A673 (cell line): Measurements from ENCODE around the gene MCM8. TPM values are rescaled to one million over a fixed set of nuclear protein-coding genes. Genes with fewer than 3 reads are reported as not detected.
A peak's percentile ranks its signal among the peaks of the same experiment; 100 is the strongest.

Source experiments
- BruUV-seq: library from RNA; stranded (reverse); fragments of 400-500 nt; replicated peaks from 2 replicates; lab custom pipeline; 2021; lab: Mats Ljungman, UMichigan
- CTCF ChIA-PET: fragments of 300-600 bp; sonication (Branson Sonifier 250); formaldehyde crosslinking; loops from one replicate; lab custom pipeline; 2022; ENCODE audit warnings: antibody characterized with exemption; lab: Charles Lee
- POLR2A ChIA-PET: fragments of 300-600 bp; sonication (Branson Sonifier 250); formaldehyde crosslinking; loops from one replicate; lab custom pipeline; 2022; ENCODE audit warnings: antibody characterized with exemption; ENCODE audit not compliant: low non-redundant PET; lab: Charles Lee
- DNase-seq: peaks from one replicate; pipeline ENCODE4 v3.0.0-alpha.2; 2015; ENCODE audit warnings: low spot score
- H3K27ac ChIP-seq: fragments of 200-600 bp; sonication (generic); 2 replicates; pipeline ENCODE4 v1.5.1; 2016; ENCODE audit warnings: mixed run types, low read depth, mild to moderate bottlenecking, mixed read lengths, antibody characterized with exemption, low read length; ENCODE audit not compliant: poor library complexity, severe bottlenecking
- H3K27me3 ChIP-seq: fragments of 200-600 bp; sonication (generic); replicated peaks from 2 replicates; pipeline ENCODE4 v1.6.1; 2017; ENCODE audit warnings: mixed run types, low read depth, mild to moderate bottlenecking, mixed read lengths, antibody characterized with exemption, low read length; ENCODE audit not compliant: insufficient read depth, poor library complexity
- H3K36me3 ChIP-seq: fragments of 200-600 bp; sonication (generic); 2 replicates; pipeline ENCODE4 v1.6.1; 2016; ENCODE audit warnings: mixed run types, mild to moderate bottlenecking, mixed read lengths, antibody characterized with exemption, low read length; ENCODE audit not compliant: insufficient read depth, poor library complexity, severe bottlenecking
- H3K4me1 ChIP-seq: fragments of 200-600 bp; sonication (generic); 2 replicates; pipeline ENCODE4 v1.6.1; 2017; ENCODE audit warnings: mixed run types, mild to moderate bottlenecking, mixed read lengths, antibody characterized with exemption, low read length; ENCODE audit not compliant: insufficient read depth, poor library complexity, severe bottlenecking
- H3K4me3 ChIP-seq: fragments of 200-600 bp; sonication (generic); 2 replicates; pipeline ENCODE4 v1.5.1; 2016; ENCODE audit warnings: low read depth, mixed run types, mild to moderate bottlenecking, mixed read lengths, low read length; ENCODE audit not compliant: poor library complexity, severe bottlenecking
- H3K9me3 ChIP-seq: fragments of 200-600 bp; sonication (generic); 2 replicates; pipeline ENCODE4 v1.6.1; 2016; ENCODE audit warnings: mixed run types, low read depth, mild to moderate bottlenecking, mixed read lengths, antibody characterized with exemption, low read length; ENCODE audit not compliant: poor library complexity, severe bottlenecking
- EZH2 ChIP-seq: fragments of 200-600 bp; sonication (generic); IDR thresholded peaks from 2 replicates; pipeline ENCODE4 v1.6.1; 2017; ENCODE audit warnings: borderline replicate concordance, low read depth, mild to moderate bottlenecking, mixed read lengths, antibody characterized with exemption, low read length; ENCODE audit not compliant: poor library complexity, severe bottlenecking
- intact Hi-C: fragments of 100-400 bp; cut with micrococcal nuclease; formaldehyde crosslinking; loops from one replicate; pipeline ENCODE4 v1.10.0; 2022; ENCODE audit not compliant: unreplicated experiment
- total RNA-seq: library from RNA; stranded (reverse); gene quantifications from 2 replicates; pipeline ENCODE4 v1.2.3, GENCODE V29; 2021
- TF ChIP-seq, protein P1 (sequence below): fragments of 300-800, 200-600 bp; sonication (generic); conservative IDR thresholded peaks from 2 replicates; pipeline ENCODE4 v1.5.1; 2017; ENCODE audit warnings: low read depth, mild to moderate bottlenecking, antibody characterized with exemption, low read length, moderate library complexity, mixed read lengths

The MCM8 gene
- total RNA-seq, 1 experiment from 2014 or later: 56.4 TPM

GRCh38 chr20:5999783-6000182 lies 49.3 kb downstream of the MCM8 start:
- no peak for DNase-seq
- Histone ChIP-seq H3K27me3 (no peaks in the 10 kb centered on the region), H3K36me3 (peaks cover 19% of the 10 kb centered on the region), H3K9me3 (no peaks in the 10 kb centered on the region), H3K4me1 (peaks cover under 1% of the 10 kb centered on the region), H3K4me3 (no peak overlapping the region), H3K27ac (no peak overlapping the region)
- TF ChIP-seq, protein P1, sequence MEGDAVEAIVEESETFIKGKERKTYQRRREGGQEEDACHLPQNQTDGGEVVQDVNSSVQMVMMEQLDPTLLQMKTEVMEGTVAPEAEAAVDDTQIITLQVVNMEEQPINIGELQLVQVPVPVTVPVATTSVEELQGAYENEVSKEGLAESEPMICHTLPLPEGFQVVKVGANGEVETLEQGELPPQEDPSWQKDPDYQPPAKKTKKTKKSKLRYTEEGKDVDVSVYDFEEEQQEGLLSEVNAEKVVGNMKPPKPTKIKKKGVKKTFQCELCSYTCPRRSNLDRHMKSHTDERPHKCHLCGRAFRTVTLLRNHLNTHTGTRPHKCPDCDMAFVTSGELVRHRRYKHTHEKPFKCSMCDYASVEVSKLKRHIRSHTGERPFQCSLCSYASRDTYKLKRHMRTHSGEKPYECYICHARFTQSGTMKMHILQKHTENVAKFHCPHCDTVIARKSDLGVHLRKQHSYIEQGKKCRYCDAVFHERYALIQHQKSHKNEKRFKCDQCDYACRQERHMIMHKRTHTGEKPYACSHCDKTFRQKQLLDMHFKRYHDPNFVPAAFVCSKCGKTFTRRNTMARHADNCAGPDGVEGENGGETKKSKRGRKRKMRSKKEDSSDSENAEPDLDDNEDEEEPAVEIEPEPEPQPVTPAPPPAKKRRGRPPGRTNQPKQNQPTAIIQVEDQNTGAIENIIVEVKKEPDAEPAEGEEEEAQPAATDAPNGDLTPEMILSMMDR: no peak
- TF ChIP-seq EZH2: no peak
- BruUV-seq: no TSS peak
- ChIA-PET POLR2A (no interaction called here), CTCF (no interaction called here)
- intact Hi-C loops: no loop called here

DNA sequence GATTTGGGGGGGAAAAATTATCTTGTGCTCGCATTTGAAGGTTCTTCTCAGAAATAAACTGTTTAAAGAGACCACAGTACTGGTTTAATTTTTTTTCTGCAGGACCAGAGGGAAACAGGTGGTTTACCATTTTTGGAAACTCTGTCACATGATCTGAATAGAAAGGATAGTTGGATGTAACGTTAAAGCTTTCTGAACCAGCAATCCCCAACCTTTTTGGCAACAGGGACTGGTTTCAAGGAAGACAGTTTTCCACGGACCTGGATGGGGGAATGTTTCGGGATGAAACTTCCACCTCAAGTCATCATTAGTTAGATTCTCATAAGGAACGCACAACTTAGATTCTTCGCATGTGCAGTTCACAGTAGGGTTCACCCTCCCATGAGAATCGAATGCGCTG lies 50.4 kb downstream of the MCM8 start:
- TF ChIP-seq, protein P1: no peak
- no peak for TF ChIP-seq EZH2

DNA sequence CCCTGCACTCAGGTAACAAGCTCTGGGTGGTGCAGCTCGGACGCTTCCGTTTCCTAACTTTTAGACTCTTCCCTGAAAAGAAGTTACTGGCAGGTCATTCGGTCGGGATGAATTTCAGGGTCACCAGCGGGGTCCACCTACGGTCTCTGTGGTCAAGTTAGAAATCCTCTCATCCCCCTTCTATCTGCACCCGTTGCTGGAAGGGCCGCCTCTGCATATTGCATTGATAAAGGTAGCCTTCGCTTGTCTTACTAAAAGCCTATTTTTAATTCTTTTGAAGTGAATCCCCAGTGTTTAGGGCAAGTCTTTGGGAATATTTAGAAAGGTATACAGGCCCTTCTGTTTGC lies 56.1 kb downstream of the MCM8 start:
- Histone ChIP-seq H3K27ac (peak overlapping the region; percentile 89), H3K36me3 (peaks cover 23% of the 10 kb centered on the region), H3K4me3 (peak overlapping the region; percentile 94), H3K9me3 (no peaks in the 10 kb centered on the region), H3K4me1 (peaks cover 10% of the 10 kb centered on the region), H3K27me3 (no peaks in the 10 kb centered on the region)
- intact Hi-C loops: no loop called here
- DNase-seq: no peak
- TF ChIP-seq, protein P1: no peak
- TF ChIP-seq EZH2: no peak
- CTCF ChIA-PET: no interaction called here
- POLR2A ChIA-PET: no interaction called here
- no TSS peak for BruUV-seq

More for the DNA sequence above, 50.4 kb downstream of the MCM8 start:
- intact Hi-C loops: no loop called here
- no peaks in the 10 kb centered on the region for H3K27me3 ChIP-seq
- H3K4me3 ChIP-seq: no peak overlapping the region
- ChIA-PET POLR2A (no interaction called here), CTCF (no interaction called here)
- peaks cover 8% of the 10 kb centered on the region for H3K36me3 ChIP-seq
- peaks cover 2% of the 10 kb centered on the region for H3K4me1 ChIP-seq
- DNase-seq: no peak
- BruUV-seq: no TSS peak
- no peak overlapping the region for H3K27ac ChIP-seq
- no peaks in the 10 kb centered on the region for H3K9me3 ChIP-seq
